Type B pancreatic cell (in vitro differentiated cells): Measurements from ENCODE around the gene CAMK2A. TPM values are rescaled to one million over a fixed set of nuclear protein-coding genes. Genes with fewer than 3 reads are reported as not detected.

Experiments
- DNase-seq: peaks from one replicate; pipeline ENCODE4 v3.0.0; 2021; ENCODE audit warnings: mixed read lengths; ENCODE audit not compliant: unreplicated experiment; ENCODE audit errors: extremely low spot score
- H3K27ac Mint-ChIP-seq: 2 replicates; pipeline ENCODE4 v1.8.0; 2021; ENCODE audit warnings: mild to moderate bottlenecking, mixed read lengths
- H3K27me3 Mint-ChIP-seq: 2 replicates; pipeline ENCODE4 v1.8.0; 2021; ENCODE audit warnings: mixed read lengths
- H3K36me3 Mint-ChIP-seq: 2 replicates; pipeline ENCODE4 v1.8.0; 2021; ENCODE audit warnings: mixed read lengths
- H3K4me1 Mint-ChIP-seq: one replicate; pipeline ENCODE4 v1.8.0; 2021; ENCODE audit warnings: mixed read lengths; ENCODE audit not compliant: unreplicated experiment
- H3K4me3 Mint-ChIP-seq: 2 replicates; pipeline ENCODE4 v1.8.0; 2021; ENCODE audit warnings: mild to moderate bottlenecking, mixed read lengths
- H3K9me3 Mint-ChIP-seq: 2 replicates; pipeline ENCODE4 v1.8.0; 2021; ENCODE audit warnings: mixed read lengths
- total RNA-seq: library from RNA; stranded (reverse); gene quantifications from 2 replicates; pipeline ENCODE4 v1.2.1, GENCODE V29; 2021; ENCODE audit warnings: low replicate concordance
- TF ChIP-seq, protein P1 (sequence below): fragments of 200-600 bp; sonication (generic); conservative IDR thresholded peaks from 2 replicates; pipeline ENCODE4 v1.5.0; 2021; ENCODE audit warnings: antibody characterized with exemption, mild to moderate bottlenecking

The CAMK2A gene
- total RNA-seq, 1 donor from 2014 or later: 3.7 TPM

DNA sequence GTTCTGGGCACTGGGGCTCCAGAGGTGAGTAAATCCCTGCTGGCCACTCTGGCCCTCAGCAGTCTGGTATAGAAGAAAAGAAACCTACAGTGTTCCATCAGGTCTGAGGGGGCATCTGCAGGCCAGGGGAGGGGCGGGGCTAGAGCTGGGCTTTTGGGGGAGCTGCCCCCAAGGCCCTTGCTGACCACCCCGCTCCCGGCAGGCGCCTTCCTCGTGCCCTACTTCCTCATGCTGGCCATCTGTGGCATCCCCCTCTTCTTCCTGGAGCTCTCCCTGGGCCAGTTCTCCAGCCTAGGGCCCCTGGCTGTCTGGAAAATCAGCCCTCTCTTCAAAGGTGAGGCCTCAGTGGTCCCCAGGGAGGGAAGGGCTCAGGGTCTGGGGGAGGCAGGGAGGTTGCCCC is 93.1 kb downstream of the CAMK2A start:
- Mint-ChIP-seq H3K27me3 (peaks cover 51% of the 10 kb centered on the region), H3K4me1 (peaks cover 6% of the 10 kb centered on the region), H3K9me3 (no peaks in the 10 kb centered on the region), H3K36me3 (no peaks in the 10 kb centered on the region), H3K4me3 (no peak overlapping the region), H3K27ac (no peak overlapping the region)
- TF ChIP-seq, protein P1, sequence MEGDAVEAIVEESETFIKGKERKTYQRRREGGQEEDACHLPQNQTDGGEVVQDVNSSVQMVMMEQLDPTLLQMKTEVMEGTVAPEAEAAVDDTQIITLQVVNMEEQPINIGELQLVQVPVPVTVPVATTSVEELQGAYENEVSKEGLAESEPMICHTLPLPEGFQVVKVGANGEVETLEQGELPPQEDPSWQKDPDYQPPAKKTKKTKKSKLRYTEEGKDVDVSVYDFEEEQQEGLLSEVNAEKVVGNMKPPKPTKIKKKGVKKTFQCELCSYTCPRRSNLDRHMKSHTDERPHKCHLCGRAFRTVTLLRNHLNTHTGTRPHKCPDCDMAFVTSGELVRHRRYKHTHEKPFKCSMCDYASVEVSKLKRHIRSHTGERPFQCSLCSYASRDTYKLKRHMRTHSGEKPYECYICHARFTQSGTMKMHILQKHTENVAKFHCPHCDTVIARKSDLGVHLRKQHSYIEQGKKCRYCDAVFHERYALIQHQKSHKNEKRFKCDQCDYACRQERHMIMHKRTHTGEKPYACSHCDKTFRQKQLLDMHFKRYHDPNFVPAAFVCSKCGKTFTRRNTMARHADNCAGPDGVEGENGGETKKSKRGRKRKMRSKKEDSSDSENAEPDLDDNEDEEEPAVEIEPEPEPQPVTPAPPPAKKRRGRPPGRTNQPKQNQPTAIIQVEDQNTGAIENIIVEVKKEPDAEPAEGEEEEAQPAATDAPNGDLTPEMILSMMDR: no peak
- DNase-seq: no peak

DNA sequence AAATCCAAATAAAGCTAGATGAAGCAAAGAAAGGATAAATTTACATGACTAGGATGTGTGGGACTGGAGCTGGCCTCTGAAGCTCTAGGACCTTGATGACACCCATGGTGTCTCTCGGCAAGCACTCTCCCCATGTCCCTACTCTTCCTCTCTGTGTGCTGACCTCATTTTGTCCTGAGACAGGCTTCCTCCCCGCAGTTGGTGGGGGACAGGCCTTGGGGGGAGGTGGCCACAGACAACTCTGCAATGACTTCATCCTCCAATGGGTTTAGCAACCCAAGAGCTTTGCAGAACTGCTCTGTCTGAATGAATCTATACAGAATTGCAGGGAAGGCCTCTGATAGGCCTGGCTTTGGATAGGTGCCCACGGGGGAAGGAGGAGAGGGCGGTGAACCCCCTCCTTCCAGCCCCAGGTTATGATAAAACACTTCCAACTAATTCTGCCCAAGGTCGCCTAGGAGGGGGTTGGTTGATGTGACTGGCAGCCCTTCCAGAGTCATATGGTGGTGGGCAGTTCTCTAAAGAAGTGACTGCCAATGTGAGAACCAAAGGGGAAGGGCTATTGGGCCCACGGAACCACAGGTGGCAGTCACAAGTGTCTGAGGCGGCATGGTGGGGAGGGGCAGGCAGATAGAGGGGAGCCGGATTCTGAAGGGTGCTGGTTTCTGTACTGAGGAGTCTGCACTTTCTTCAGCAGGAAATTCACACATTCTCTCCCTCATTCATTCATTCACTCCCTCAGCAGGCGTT is 93.7 kb downstream of the CAMK2A start:
- H3K9me3 Mint-ChIP-seq: no peaks in the 10 kb centered on the region
- H3K36me3 Mint-ChIP-seq: no peaks in the 10 kb centered on the region
- no peak overlapping the region for H3K27ac Mint-ChIP-seq
- peaks cover 57% of the 10 kb centered on the region for H3K27me3 Mint-ChIP-seq
- H3K4me1 Mint-ChIP-seq: peaks cover 6% of the 10 kb centered on the region
- no peak overlapping the region for H3K4me3 Mint-ChIP-seq
- TF ChIP-seq, protein P1: no peak
- DNase-seq: no peak

- DNase-seq: no peak
- Mint-ChIP-seq H3K4me1 (peaks cover 6% of the 10 kb centered on the region), H3K27ac (no peak overlapping the region), H3K4me3 (no peak overlapping the region), H3K36me3 (no peaks in the 10 kb centered on the region), H3K9me3 (no peaks in the 10 kb centered on the region), H3K27me3 (peaks cover 62% of the 10 kb centered on the region)
- TF ChIP-seq, protein P1: no peak
Observed at GRCh38 chr5:150192462-150192861, 97.1 kb downstream of the CAMK2A start.

DNA sequence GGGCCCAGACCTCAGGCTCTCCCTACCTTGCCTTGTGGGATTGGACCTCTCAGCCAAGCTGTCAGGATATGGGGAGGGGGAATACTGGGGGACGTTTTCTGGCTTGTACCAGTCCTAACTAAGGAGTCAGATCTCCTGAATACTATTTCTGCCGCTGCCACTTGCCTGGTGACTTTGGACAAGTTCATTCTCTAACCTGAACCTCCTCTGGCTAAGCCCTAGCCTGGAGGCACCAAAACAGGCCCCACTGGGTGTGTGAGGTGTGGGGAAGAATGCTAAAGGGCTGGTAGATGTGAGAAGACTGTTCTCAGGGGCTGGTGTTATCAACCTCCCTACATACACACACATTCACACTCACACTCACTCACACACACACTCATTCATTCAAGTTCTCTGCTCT is 98.6 kb downstream of the CAMK2A start:
- H3K9me3 Mint-ChIP-seq: no peaks in the 10 kb centered on the region
- DNase-seq: no peak
- H3K4me1 Mint-ChIP-seq: peaks cover 6% of the 10 kb centered on the region
- TF ChIP-seq, protein P1: no peak
- peaks cover 71% of the 10 kb centered on the region for H3K27me3 Mint-ChIP-seq
- H3K36me3 Mint-ChIP-seq: no peaks in the 10 kb centered on the region
- no peak overlapping the region for H3K27ac Mint-ChIP-seq
- no peak overlapping the region for H3K4me3 Mint-ChIP-seq

DNA sequence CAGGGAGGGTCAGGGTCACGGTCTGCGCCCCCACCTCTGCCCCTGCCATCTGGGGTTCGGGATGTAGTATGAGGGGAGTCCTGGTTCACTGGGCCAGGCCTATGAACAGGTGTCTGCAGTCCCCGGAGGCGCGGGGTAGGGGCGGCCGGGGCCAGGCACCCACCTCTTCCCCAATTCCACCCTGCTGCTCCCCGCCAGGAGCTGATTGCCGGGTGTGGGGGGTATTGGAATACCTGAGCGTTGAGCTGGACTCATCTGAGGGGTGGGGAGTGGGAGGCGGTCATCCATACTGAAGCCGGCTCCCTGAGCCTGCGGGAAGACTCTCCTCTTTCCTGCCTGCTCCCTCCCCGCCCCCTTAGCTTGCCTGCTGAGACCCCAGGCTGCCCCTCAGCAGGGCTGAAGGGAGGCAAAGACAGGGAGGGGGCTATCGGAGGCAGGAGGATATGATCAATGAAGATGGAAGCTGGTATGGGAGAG is 99.0 kb downstream of the CAMK2A start:
- DNase-seq: no peak
- Mint-ChIP-seq H3K9me3 (no peaks in the 10 kb centered on the region), H3K27ac (no peak overlapping the region), H3K4me3 (no peak overlapping the region), H3K27me3 (peaks cover 75% of the 10 kb centered on the region), H3K36me3 (no peaks in the 10 kb centered on the region), H3K4me1 (peaks cover 6% of the 10 kb centered on the region)
- TF ChIP-seq, protein P1: no peak
